Left ventricle myocardium inferior (tissue), 1 donor: ENCODE data around the gene MYMX. TPM values are rescaled to one million over a fixed set of nuclear protein-coding genes. Genes with fewer than 3 reads are reported as not detected.
A peak's percentile ranks its signal among the peaks of the same experiment; 100 is the strongest.

Source experiments
- DNase-seq: peaks from one replicate; pipeline ENCODE4 v3.0.0-alpha.2; 2020
- H3K27ac ChIP-seq: fragments of 200-600 bp; replicated peaks from 2 replicates; pipeline ENCODE4 v1.8.0; 2021
- H3K27me3 ChIP-seq: fragments of 200-600 bp; 2 replicates; pipeline ENCODE4 v1.8.0; 2021; ENCODE audit warnings: low read depth
- H3K36me3 ChIP-seq: fragments of 200-600 bp; 2 replicates; pipeline ENCODE4 v1.8.0; 2021
- H3K4me1 ChIP-seq: fragments of 200-600 bp; 2 replicates; pipeline ENCODE4 v1.8.0; 2021
- H3K4me3 ChIP-seq: fragments of 200-600 bp; 2 replicates; pipeline ENCODE4 v1.8.0; 2021; ENCODE audit warnings: mild to moderate bottlenecking, moderate library complexity
- H3K9me3 ChIP-seq: fragments of 200-600 bp; replicated peaks from 2 replicates; pipeline ENCODE4 v1.8.0; 2021
- CTCF ChIP-seq: fragments of 200-600 bp; IDR thresholded peaks from 2 replicates; pipeline ENCODE4 v1.8.0; 2021; ENCODE audit warnings: antibody characterized with exemption, mild to moderate bottlenecking, borderline replicate concordance
- intact Hi-C: fragments of 100-400 bp; cut with micrococcal nuclease; formaldehyde crosslinking; loops from one replicate; pipeline ENCODE4 v1.11.0; 2022
- total RNA-seq: library from RNA; stranded (reverse); fragmentation: NEBNext Ultra II Directional; extraction: Animal tissue kit (Norgen Biotek cat#: 25700); gene quantifications from one replicate; pipeline ENCODE4 v1.2.1, GENCODE V29; 2021
- donor health status: DM: no; HTN: yes; CAD: no; lungs with severe emphysema.

MYMX gene
- total RNA-seq, 1 donor from 2014 or later: 0.36 TPM

- Histone ChIP-seq H3K27ac (peak overlapping the region; percentile 98), H3K4me1 (peaks cover 68% of the 10 kb centered on the region), H3K36me3 (no peaks in the 10 kb centered on the region), H3K27me3 (no peaks in the 10 kb centered on the region), H3K4me3 (peak overlapping the region; percentile 22), H3K9me3 (no peaks in the 10 kb centered on the region)
- no peak for TF ChIP-seq CTCF
- intact Hi-C loops: no loop called here
- peak; percentile 79 for DNase-seq
Measured at GRCh38 chr6:44217332-44218143, 812 bp downstream of the MYMX start.

GRCh38 chr6:44219053-44219814 lies 2.5 kb downstream of the MYMX start:
- Histone ChIP-seq H3K4me3 (peak overlapping the region; percentile 75), H3K9me3 (no peaks in the 10 kb centered on the region), H3K27me3 (no peaks in the 10 kb centered on the region), H3K36me3 (no peaks in the 10 kb centered on the region), H3K4me1 (peaks cover 83% of the 10 kb centered on the region), H3K27ac (peak overlapping the region; percentile 98)
- DNase-seq: peak; percentile 89
- intact Hi-C loops: no loop called here
- TF ChIP-seq CTCF: peak; percentile 19

GRCh38 chr6:44219815-44220784 lies 3.4 kb downstream of the MYMX start:
- H3K27ac ChIP-seq: peak overlapping the region; percentile 98
- TF ChIP-seq CTCF: no peak
- H3K27me3 ChIP-seq: no peaks in the 10 kb centered on the region
- intact Hi-C loops: no loop called here
- H3K4me1 ChIP-seq: peaks cover 92% of the 10 kb centered on the region
- H3K9me3 ChIP-seq: no peaks in the 10 kb centered on the region
- peak overlapping the region; percentile 75 for H3K4me3 ChIP-seq
- H3K36me3 ChIP-seq: no peaks in the 10 kb centered on the region
- no peak for DNase-seq

GRCh38 chr6:44220913-44221290 lies 4.2 kb downstream of the MYMX start:
- no peaks in the 10 kb centered on the region for H3K36me3 ChIP-seq
- peak overlapping the region; percentile 75 for H3K4me3 ChIP-seq
- no peaks in the 10 kb centered on the region for H3K27me3 ChIP-seq
- TF ChIP-seq CTCF: no peak
- H3K27ac ChIP-seq: peak overlapping the region; percentile 98
- peaks cover 98% of the 10 kb centered on the region for H3K4me1 ChIP-seq
- intact Hi-C loops: no loop called here
- no peak for DNase-seq
- no peaks in the 10 kb centered on the region for H3K9me3 ChIP-seq

- DNase-seq: peak; percentile 94
- no peaks in the 10 kb centered on the region for H3K9me3 ChIP-seq
- intact Hi-C loops: no loop called here
- H3K4me1 ChIP-seq: peaks cover 98% of the 10 kb centered on the region
- peak overlapping the region; percentile 88 for H3K4me3 ChIP-seq
- peak; percentile 87 for TF ChIP-seq CTCF
- no peaks in the 10 kb centered on the region for H3K27me3 ChIP-seq
- peak overlapping the region; percentile 98 for H3K27ac ChIP-seq
- no peaks in the 10 kb centered on the region for H3K36me3 ChIP-seq
Measured at GRCh38 chr6:44221291-44221960, 4.7 kb downstream of the MYMX start.
